ENCODE results near the gene WEE2. TPM values are rescaled to one million over a fixed set of nuclear protein-coding genes. Genes with fewer than 3 reads are reported as not detected.

Gene WEE2
- polyA plus RNA-seq, 1 donor from 2014 or later: 0.63 TPM

DNA sequence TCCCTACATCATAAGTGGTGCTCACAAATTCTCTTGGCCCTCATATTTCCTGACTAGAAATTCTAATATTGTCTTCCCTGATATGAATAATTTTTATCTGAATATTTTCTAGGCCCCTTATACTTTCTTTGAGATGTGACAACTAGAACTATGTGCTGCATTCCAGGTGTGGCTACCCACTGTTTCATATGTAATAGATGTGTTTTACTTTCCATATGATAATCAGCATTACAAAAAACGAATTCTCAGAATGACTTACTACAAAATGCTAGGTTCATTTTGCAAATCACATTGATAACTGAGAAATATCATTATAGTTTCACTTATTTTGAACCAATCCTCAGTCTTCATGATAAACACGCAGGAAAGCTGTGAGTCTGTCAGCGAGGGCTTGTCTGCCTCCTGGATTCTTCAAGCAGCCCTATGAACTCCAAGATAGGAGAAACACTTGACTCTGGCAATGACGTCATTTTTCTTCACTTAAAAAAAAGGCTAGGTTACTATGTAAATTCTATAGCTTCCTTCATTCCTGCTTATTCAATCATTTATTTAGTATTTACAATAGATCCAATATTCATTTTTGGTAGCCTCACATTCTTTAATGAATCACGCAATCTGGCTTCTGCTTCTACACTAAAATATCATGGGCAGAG, 4.6 kb downstream of the WEE2 start:
- Histone ChIP-seq H3K27me3 (ENCODE audit: insufficient read depth, low read depth, low read length) (no peaks in the 10 kb centered on the region), H3K27ac (ENCODE audit: low read length) (no peak overlapping the region)
- TF ChIP-seq POLR2AphosphoS5 (IDR thresholded peaks at IDR 0.05) (no peak), EZH2 (IDR thresholded peaks at IDR 0.05; ENCODE audit: borderline replicate concordance, insufficient read depth, low read length, poor library complexity, severe bottlenecking) (no peak), TAF1 (IDR thresholded peaks at IDR 0.05; ENCODE audit: low read depth) (no peak)

DNA sequence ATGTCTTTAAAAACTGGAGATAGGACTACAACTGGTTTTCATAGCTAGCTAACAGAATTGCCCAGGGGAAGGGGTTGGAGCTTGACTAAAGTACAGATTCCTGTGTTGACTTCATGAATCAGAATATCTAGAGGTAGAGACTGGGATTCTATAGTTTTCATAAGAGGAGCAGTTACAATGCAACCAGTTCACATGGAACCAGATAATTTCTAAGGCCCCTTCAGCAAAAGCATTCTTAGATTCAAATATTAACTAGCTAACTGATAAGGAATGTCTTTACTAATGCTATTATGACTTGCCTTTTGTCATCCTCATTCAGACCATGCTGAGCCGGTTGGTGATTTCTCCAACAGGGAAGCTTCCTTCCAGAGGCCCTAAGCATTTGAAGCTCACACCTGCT, 5.7 kb downstream of the WEE2 start:
- no peaks in the 10 kb centered on the region for H3F3A ChIP-seq (ENCODE audit: insufficient read depth, low read length, poor library complexity, severe bottlenecking)
- no peaks in the 10 kb centered on the region for H3K79me2 ChIP-seq (replicated peaks; ENCODE audit: insufficient read depth, low read length)
- TF ChIP-seq EP300 (conservative IDR thresholded peaks at IDR 0.05; ENCODE audit: poor library complexity, severe bottlenecking): no peak
- TF ChIP-seq, protein P1, sequence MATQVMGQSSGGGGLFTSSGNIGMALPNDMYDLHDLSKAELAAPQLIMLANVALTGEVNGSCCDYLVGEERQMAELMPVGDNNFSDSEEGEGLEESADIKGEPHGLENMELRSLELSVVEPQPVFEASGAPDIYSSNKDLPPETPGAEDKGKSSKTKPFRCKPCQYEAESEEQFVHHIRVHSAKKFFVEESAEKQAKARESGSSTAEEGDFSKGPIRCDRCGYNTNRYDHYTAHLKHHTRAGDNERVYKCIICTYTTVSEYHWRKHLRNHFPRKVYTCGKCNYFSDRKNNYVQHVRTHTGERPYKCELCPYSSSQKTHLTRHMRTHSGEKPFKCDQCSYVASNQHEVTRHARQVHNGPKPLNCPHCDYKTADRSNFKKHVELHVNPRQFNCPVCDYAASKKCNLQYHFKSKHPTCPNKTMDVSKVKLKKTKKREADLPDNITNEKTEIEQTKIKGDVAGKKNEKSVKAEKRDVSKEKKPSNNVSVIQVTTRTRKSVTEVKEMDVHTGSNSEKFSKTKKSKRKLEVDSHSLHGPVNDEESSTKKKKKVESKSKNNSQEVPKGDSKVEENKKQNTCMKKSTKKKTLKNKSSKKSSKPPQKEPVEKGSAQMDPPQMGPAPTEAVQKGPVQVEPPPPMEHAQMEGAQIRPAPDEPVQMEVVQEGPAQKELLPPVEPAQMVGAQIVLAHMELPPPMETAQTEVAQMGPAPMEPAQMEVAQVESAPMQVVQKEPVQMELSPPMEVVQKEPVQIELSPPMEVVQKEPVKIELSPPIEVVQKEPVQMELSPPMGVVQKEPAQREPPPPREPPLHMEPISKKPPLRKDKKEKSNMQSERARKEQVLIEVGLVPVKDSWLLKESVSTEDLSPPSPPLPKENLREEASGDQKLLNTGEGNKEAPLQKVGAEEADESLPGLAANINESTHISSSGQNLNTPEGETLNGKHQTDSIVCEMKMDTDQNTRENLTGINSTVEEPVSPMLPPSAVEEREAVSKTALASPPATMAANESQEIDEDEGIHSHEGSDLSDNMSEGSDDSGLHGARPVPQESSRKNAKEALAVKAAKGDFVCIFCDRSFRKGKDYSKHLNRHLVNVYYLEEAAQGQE (IDR thresholded peaks at IDR 0.05; ENCODE audit: borderline replicate concordance): no peak
- TF ChIP-seq EZH2 (IDR thresholded peaks at IDR 0.05; ENCODE audit: borderline replicate concordance, insufficient read depth, low read length, poor library complexity, severe bottlenecking): no peak
- TF ChIP-seq, protein P2, sequence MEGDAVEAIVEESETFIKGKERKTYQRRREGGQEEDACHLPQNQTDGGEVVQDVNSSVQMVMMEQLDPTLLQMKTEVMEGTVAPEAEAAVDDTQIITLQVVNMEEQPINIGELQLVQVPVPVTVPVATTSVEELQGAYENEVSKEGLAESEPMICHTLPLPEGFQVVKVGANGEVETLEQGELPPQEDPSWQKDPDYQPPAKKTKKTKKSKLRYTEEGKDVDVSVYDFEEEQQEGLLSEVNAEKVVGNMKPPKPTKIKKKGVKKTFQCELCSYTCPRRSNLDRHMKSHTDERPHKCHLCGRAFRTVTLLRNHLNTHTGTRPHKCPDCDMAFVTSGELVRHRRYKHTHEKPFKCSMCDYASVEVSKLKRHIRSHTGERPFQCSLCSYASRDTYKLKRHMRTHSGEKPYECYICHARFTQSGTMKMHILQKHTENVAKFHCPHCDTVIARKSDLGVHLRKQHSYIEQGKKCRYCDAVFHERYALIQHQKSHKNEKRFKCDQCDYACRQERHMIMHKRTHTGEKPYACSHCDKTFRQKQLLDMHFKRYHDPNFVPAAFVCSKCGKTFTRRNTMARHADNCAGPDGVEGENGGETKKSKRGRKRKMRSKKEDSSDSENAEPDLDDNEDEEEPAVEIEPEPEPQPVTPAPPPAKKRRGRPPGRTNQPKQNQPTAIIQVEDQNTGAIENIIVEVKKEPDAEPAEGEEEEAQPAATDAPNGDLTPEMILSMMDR (IDR thresholded peaks at IDR 0.05; ENCODE audit: poor library complexity, severe bottlenecking): no peak
- TF ChIP-seq MXI1 (conservative IDR thresholded peaks at IDR 0.05; ENCODE audit: poor library complexity, severe bottlenecking): no peak
- no peak for TF ChIP-seq SMC3 (conservative IDR thresholded peaks at IDR 0.05; ENCODE audit: poor library complexity)
- TF ChIP-seq RAD21 (conservative IDR thresholded peaks at IDR 0.05): no peak
- no peak for TF ChIP-seq TAF1 (IDR thresholded peaks at IDR 0.05; ENCODE audit: low read depth)
- no peak for TF ChIP-seq POLR2AphosphoS5 (IDR thresholded peaks at IDR 0.05)
- no peaks in the 10 kb centered on the region for H3K27me3 ChIP-seq (ENCODE audit: insufficient read depth, low read depth, low read length)
- no peak overlapping the region for H3K27ac ChIP-seq (ENCODE audit: low read length)
- no peak overlapping the region for H3K9ac ChIP-seq (ENCODE audit: low read length)
- no peak overlapping the region for H3K4me2 ChIP-seq (ENCODE audit: low read length)
- H3K4me3 ChIP-seq (ENCODE audit: low read length): no peak overlapping the region
- H3K9me3 ChIP-seq (ENCODE audit: low read length): no peaks in the 10 kb centered on the region
- no peaks in the 10 kb centered on the region for H3K9me2 ChIP-seq (ENCODE audit: insufficient read depth, low read length)
- H3K36me3 ChIP-seq (ENCODE audit: insufficient read depth, low read length): no peaks in the 10 kb centered on the region
- H2AFZ ChIP-seq (ENCODE audit: low read depth, low read length): no peak overlapping the region
- no peaks in the 10 kb centered on the region for H4K20me1 ChIP-seq (ENCODE audit: insufficient read depth)

More for the DNA sequence above, 4.6 kb downstream of the WEE2 start:
- no peaks in the 10 kb centered on the region for H3F3A ChIP-seq (ENCODE audit: insufficient read depth, low read length, poor library complexity, severe bottlenecking)
- H3K36me3 ChIP-seq (ENCODE audit: insufficient read depth, low read length): no peaks in the 10 kb centered on the region
- no peaks in the 10 kb centered on the region for H4K20me1 ChIP-seq (ENCODE audit: insufficient read depth)
- H3K79me2 ChIP-seq (replicated peaks; ENCODE audit: insufficient read depth, low read length): no peaks in the 10 kb centered on the region
- no peak overlapping the region for H3K4me2 ChIP-seq (ENCODE audit: low read length)
- no peak overlapping the region for H3K4me3 ChIP-seq (ENCODE audit: low read length)
- H3K9ac ChIP-seq (ENCODE audit: low read length): no peak overlapping the region
- no peak overlapping the region for H2AFZ ChIP-seq (ENCODE audit: low read depth, low read length)
- H3K9me3 ChIP-seq (ENCODE audit: low read length): no peaks in the 10 kb centered on the region
- no peaks in the 10 kb centered on the region for H3K9me2 ChIP-seq (ENCODE audit: insufficient read depth, low read length)
